Measurements from ENCODE around the gene SLC10A2.

SLC10A2 gene

DNA sequence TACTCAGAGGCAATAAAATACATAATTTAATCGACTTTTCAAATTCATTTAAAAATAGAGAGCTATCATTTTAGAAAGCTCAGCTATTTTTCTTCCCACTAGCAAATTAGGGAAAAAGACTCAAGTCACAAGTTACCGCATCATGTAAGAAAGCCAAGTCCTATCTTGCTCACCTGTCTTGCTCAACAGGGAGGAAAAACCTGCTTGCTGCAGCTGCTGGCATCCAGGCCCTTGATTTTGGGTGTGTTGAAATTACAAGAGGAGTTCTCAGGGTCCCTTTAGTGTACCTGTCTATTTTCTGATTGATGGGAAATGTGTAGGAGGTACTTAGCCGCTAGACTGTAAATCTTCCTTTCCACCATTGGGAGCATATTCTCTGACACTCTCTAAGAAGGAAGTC, 22.2 kb downstream of the SLC10A2 start:
- DNase-seq: peak in 1 of 2 experiments; percentile 71

- no peak for DNase-seq
These were observed 26.2 kb downstream of the SLC10A2 start for GRCh38 chr13:103040006-103040405.

GRCh38 chr13:103039183-103039582, 27.0 kb downstream of the SLC10A2 start:
- DNase-seq: no peak

- no peak for DNase-seq
These were observed 29.9 kb downstream of the SLC10A2 start for GRCh38 chr13:103036268-103036667.

- no peak for DNase-seq
These were observed 32.2 kb downstream of the SLC10A2 start for GRCh38 chr13:103033999-103034398.

- DNase-seq: no peak
These were observed 34.8 kb downstream of the SLC10A2 start for GRCh38 chr13:103031332-103031873.

- no peak for DNase-seq
These were observed 35.4 kb downstream of the SLC10A2 start for GRCh38 chr13:103030776-103031175.

GRCh38 chr13:103029798-103030197, 36.4 kb downstream of the SLC10A2 start:
- no peak for DNase-seq

DNA sequence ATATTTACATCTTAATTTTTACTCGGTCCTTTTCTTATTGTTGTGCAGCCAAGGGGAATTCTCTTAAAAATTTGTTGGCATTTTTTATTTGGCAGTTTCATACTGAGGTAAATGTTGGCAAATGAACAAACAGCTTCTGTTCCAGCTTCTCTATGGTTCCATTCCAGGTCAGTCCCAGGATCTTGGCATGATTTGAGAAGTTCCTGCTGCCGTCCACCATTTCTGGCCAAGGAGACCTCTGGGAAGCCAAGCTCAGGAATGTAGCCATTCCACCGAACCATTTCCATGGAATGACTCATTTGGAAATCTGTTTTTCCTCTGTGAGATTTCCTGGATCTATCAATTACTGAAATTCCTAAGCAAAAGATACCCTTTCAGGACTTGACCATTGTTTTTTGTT, 43.9 kb downstream of the SLC10A2 start:
- DNase-seq: no peak

- no peak for DNase-seq
These were observed 47.7 kb downstream of the SLC10A2 start for GRCh38 chr13:103018556-103018955.

DNA sequence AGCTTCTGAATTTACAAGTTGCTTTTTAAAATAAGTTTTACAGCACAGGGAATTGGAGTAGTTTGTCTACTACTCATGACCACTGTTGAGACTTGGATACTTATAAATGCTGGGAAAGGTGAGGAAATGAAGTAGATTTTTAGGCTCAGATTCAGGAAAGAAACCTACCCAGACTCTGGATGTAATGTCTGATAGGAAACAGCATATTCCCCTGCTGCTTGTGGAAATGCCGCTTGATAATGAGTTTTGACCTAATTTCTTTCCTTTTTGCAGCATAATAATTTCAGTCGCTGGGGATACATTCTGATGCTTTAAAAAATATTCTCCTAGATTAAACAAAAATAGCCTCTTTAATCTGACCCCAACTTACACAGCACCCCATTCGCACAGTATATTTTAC, 53.6 kb downstream of the SLC10A2 start:
- DNase-seq: no peak

GRCh38 chr13:103009051-103009840, 57.0 kb downstream of the SLC10A2 start:
- DNase-seq: no peak

DNA sequence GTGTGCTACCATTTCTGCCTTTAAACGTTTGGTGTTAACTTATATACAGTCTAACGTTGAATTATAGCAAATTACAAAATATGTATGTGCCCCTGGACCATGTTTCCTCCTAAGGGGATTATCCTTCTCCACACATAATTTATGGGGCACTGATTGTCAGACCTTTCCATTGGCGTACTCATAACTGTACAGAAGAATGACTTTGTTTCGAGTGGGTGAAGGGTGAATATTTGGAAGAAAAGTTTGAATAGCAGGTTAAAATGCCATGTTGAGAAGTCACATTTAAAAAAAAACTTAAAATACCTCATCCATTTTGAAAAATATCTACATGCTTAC, 58.8 kb downstream of the SLC10A2 start:
- no peak for DNase-seq

DNA sequence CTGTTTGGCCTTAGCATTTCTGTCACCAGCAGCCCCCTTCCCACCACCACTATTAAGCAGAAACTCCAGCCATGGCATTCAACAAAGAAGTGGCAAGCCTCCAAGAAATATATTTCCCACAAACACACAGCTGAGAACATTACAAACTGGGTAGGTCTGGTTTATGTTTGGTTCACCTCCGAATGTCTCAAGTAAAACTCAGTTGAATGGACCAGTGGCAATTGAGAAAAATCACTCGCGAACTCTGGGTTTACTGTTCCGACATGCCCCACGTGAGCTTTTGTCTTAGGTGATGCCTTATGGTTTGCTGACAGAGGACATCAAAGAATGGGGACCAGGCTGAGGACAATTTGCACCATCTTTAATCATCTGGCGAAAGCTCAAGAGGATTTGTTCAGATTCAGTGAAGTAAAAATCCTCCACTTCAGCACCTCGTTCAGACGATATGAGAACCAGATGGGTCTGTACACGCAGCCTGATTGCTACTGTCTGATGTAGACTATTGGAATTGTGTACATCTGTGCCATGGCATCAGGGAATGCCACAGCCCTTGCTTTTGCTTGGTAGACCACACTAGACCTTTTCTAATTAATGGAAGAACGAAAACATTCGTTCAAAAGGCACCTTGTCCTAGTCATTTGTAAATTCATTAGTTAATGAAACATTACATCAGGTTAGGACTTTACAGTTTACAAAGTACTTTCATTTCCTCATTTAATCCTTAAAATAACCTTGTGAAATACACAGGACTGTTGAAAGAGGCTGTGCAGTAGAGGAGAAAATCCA, 59.4 kb downstream of the SLC10A2 start:
- DNase-seq: no peak

- no peak for DNase-seq
These were observed 61.4 kb downstream of the SLC10A2 start for GRCh38 chr13:103004661-103005345.

- DNase-seq: no peak
These were observed 62.6 kb downstream of the SLC10A2 start for GRCh38 chr13:103003631-103004030.

DNA sequence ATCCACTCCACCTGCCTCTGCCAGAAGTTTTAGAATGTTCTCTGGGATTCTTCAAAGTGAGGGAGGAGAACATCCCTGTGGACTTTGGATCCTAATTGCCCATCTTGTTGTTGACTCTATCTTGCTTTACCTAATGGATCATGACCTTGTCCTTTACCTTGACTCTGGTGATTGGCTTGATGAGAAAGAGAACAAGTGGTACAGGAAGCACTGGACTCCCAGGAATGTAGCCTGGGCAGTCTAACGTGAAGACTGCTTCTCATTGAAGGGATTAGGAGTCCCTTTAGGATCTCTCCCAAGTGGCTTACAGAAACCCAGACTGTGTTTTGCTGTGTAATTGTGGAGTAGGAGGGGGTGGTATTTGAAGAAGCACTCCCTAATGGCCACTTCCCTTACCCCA, 63.9 kb downstream of the SLC10A2 start:
- no peak for DNase-seq

GRCh38 chr13:103000157-103000556, 66.1 kb downstream of the SLC10A2 start:
- no peak for DNase-seq

DNA sequence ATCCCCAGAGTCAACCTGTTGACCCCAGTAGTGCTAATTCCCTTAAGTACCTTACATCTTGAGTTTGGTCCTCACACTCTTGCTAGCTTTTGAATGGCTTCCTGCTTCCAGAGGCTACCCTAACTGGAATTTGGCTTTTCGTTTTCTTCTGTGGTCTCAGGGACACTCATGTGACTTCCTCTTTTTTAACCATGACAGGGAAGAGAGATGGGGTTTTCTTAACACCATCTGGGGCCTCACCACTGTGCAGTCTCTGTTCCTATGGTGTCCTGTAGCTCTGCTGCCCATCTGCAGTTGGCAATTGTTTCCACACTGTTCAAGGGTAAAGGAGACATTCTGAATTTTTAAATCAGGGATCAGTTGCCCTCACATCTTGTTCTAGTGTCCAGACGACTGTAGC, 66.7 kb downstream of the SLC10A2 start:
- no peak for DNase-seq
